ENCODE measurements around the gene NDUFAF8.

- TF ChIP-seq GATA2 (IDR thresholded peaks at IDR 0.05; ENCODE audit: low read depth, low read length) (no peak), GATA3 (IDR thresholded peaks at IDR 0.05; ENCODE audit: low read depth, low read length) (no peak)
Measured at GRCh38 chr17:81243333-81243664, 4.2 kb downstream of the NDUFAF8 start.

All from SH-SY5Y (cell line).